Stimulated activated CD4-positive, alpha-beta T cell treated with anti-CD3 and anti-CD28 coated beads, Interleukin-4, amount 100 ng/mL, for 4 hours (primary cell): ENCODE results near the gene ANKRD31.

Experiments
- DNase-seq, 2 experiments: peaks; one replicate each; pipeline ENCODE4 v3.0.0-alpha.2; 2020

ANKRD31 gene

GRCh38 chr5:75028090-75028489 is 208.6 kb downstream of the ANKRD31 start:
- DNase-seq: no peak

DNA sequence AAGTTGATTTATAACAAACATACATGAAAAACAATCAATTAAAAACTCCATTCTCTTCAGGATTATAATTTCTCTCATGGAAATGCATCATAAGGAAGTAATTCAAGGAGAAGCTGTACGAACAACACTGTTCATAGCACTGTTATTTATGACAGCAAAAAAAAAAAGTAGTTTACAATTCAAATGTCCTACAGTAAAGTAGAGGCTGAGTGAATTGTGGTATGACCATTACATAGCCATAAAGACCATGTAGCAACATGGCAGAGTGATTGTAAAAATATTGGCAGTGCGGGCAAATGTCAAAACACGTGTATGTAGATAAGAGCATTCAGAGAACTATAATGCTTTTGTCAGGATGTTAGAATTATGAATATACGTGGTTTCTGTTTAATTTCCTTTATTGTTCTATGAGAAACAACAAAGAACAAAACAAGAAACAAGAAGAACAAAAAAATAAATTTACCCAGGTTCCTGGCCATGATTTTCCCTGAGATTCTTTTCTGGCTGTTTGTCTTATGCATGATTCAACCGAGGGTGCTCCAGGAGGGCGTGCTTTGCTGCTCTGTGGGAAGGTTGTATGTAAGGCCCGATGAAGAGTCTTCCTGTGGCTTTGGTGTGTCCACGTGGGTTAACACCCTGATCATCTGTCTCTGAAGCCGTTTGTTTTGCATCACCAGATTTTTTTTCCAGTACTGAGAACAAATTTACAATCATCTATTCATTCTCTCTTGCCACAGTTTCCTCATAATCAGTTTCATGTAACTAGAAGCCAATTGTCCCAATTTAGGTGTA is 213.1 kb downstream of the ANKRD31 start:
- DNase-seq: peak in 1 of 2 experiments; percentile 12

GRCh38 chr5:75021800-75022199 is 214.9 kb downstream of the ANKRD31 start:
- no peak for DNase-seq

DNA sequence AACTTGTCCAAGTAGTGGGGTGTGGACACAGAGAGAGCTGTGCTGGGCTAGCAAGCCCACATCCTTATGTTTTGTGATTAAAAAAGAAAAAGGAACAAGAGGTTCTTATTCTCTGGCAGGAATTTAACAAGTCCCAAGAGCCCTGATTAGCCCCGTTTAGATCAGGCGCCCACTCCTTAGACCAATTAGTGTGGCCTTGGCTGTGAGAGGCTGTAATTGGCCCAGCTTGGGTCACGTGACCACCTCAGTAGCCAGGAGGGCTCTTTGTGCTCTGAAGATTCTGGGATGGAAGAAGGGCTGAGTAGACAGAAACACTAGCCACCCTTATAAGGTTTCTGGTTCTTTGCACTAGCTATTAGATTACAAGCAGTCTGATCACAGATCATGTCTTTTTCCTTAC is 215.5 kb downstream of the ANKRD31 start:
- DNase-seq: no peak

DNA sequence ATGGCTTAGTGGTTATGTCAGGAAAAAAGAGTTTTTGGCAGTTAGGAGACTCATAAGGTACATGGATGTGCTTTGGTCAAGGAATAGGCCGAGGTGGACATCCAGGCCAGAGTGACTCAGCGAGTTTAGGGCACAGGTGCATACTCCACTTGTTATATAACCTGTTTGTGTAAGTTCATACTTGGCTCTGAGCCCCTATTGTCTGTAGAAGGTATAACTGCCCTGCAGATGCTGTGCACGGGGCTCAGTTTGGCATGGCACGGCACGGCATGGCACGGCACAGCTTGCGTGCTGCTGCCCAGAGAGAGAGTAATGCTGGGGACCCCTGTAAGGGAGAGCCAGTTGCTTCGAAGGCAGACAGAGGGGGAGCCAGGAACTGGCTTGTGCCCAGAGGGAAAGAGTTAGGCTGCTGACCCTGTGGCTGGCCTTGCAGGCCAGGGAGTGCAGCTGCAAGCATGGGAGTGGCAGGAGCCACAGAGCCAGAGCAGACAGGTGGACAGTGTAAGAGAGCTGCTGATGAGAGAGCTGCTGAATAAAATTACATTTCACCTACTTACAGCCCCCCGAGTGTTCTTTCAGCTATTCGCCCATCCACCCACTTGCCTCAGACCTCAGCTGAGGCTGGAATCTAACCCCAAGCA is 216.5 kb downstream of the ANKRD31 start:
- DNase-seq: no peak

- DNase-seq: no peak
Observed at GRCh38 chr5:75018805-75019587, 217.7 kb downstream of the ANKRD31 start.
